B cell (primary cell): ENCODE data around the gene ELP2. TPM values are rescaled to one million over a fixed set of nuclear protein-coding genes. Genes with fewer than 3 reads are reported as not detected.

Experiments
- ATAC-seq: fragments of 200-7000 bp; cut with Tn5 transposase; one replicate; pipeline ENCODE4 v1.10.0; 2021; ENCODE audit warnings: low read depth, mild to moderate bottlenecking, moderate number of reproducible peaks, moderate library complexity
- CTCF ChIA-PET: fragments of 350-600 bp; sonication (Branson Sonifier 250); formaldehyde crosslinking; loops from one replicate; lab custom pipeline; 2021; ENCODE audit warnings: antibody characterized with exemption, inconsistent platforms; lab: Charles Lee
- POLR2A ChIA-PET: fragments of 350-600 bp; sonication (Branson Sonifier 250); formaldehyde crosslinking; loops from one replicate; lab custom pipeline; 2021; ENCODE audit warnings: antibody characterized with exemption; lab: Charles Lee
- DNase-seq: peaks from one replicate; pipeline ENCODE4 v3.0.0; 2013
- H2AFZ ChIP-seq: 2 replicates; pipeline ENCODE4 v1.6.1; 2012; ENCODE audit warnings: mild to moderate bottlenecking, low read depth, low read length; ENCODE audit not compliant: insufficient read depth, poor library complexity, severe bottlenecking
- H3K27ac ChIP-seq, 2 donors: 1 replicate in 1 of 2; 2 replicates in 1 of 2; pipeline ENCODE4 v1.5.1; 2012 to 2013; ENCODE audit warnings: low read length in 2 of 2, mild to moderate bottlenecking in 2 of 2, moderate library complexity in 1 of 2
- H3K27me3 ChIP-seq, 4 experiments: fragments of 200-600 bp in 1 of 4; sonication (generic) in 1 of 4; replicated peaks in 1 of 4; 1 replicate in 2 of 4; 2 replicates in 2 of 4; pipeline versions ENCODE4 v1.6.1 to v1.7.0; 2013 to 2016; ENCODE audit warnings: low read length in 3 of 4, mild to moderate bottlenecking in 2 of 4, mixed read lengths in 1 of 4, moderate library complexity in 1 of 4; ENCODE audit not compliant: insufficient read depth in 4 of 4, control insufficient read depth in 3 of 4; ENCODE audit errors: control extremely low read depth in 1 of 4
- H3K36me3 ChIP-seq, 2 experiments: replicated peaks in 1 of 2; 1 replicate in 1 of 2; 2 replicates in 1 of 2; pipeline versions ENCODE4 v1.6.1 to v1.7.1; 2013; ENCODE audit warnings: low read length in 1 of 2; ENCODE audit not compliant: insufficient read depth in 2 of 2, control insufficient read depth in 1 of 2; ENCODE audit errors: control extremely low read depth in 1 of 2, extremely low read depth in 1 of 2
- H3K4me1 ChIP-seq, 2 donors: fragments of 200-600 bp in 1 of 2; sonication (generic) in 1 of 2; 1 replicate in 1 of 2; 2 replicates in 1 of 2; pipeline versions ENCODE4 v1.5.1 to v1.6.1; 2013 to 2017; ENCODE audit warnings: low read length in 2 of 2; ENCODE audit not compliant: control insufficient read depth in 2 of 2, insufficient read depth in 2 of 2
- H3K4me2 ChIP-seq: replicated peaks from 2 replicates; pipeline ENCODE3; 2012; ENCODE audit warnings: mild to moderate bottlenecking, low read depth, low read length; ENCODE audit not compliant: poor library complexity, severe bottlenecking
- H3K4me3 ChIP-seq, 5 experiments: fragments of 200-600 bp in 1 of 5; sonication (generic) in 1 of 5; 1 replicate in 3 of 5; 2 replicates in 2 of 5; pipeline versions ENCODE4 v1.5.1 to v1.7.0; 2011 to 2016; ENCODE audit warnings: low read length in 4 of 5, mild to moderate bottlenecking in 4 of 5, low read depth in 2 of 5, control low read depth in 1 of 5, moderate library complexity in 1 of 5; ENCODE audit not compliant: insufficient read depth in 1 of 5; ENCODE audit errors: control extremely low read depth in 1 of 5, extremely low read depth in 1 of 5
- H3K79me2 ChIP-seq: fragments of 200-600 bp; sonication (generic); one replicate; pipeline ENCODE4 v1.6.0; 2016; ENCODE audit warnings: low read length; ENCODE audit not compliant: control insufficient read depth, insufficient read depth
- H3K9ac ChIP-seq: fragments of 200-600 bp; sonication (generic); 2 replicates; pipeline ENCODE4 v1.6.1; 2017; ENCODE audit warnings: mild to moderate bottlenecking, low read length, moderate library complexity
- H3K9me3 ChIP-seq, 3 donors: one replicate each; pipeline versions ENCODE4 v1.6.1 to v1.7.1; 2013; ENCODE audit warnings: low read length in 2 of 3; ENCODE audit not compliant: control insufficient read depth in 2 of 3, insufficient read depth in 1 of 3; ENCODE audit errors: control extremely low read depth in 1 of 3
- H4K20me1 ChIP-seq: 2 replicates; pipeline ENCODE4 v1.6.0; 2012; ENCODE audit warnings: mild to moderate bottlenecking, low read length; ENCODE audit not compliant: insufficient read depth, control insufficient read depth, poor library complexity, severe bottlenecking
- H3K27ac Mint-ChIP-seq: one replicate; pipeline ENCODE4 v1.8.0; 2021; ENCODE audit warnings: mixed read lengths
- H3K27me3 Mint-ChIP-seq: one replicate; pipeline ENCODE4 v1.8.0; 2021; ENCODE audit warnings: mixed read lengths
- H3K4me1 Mint-ChIP-seq: one replicate; pipeline ENCODE4 v1.8.0; 2021; ENCODE audit warnings: mixed read lengths
- H3K4me3 Mint-ChIP-seq: one replicate; pipeline ENCODE4 v1.8.0; 2021; ENCODE audit warnings: mixed read lengths
- H3K9me3 Mint-ChIP-seq: one replicate; pipeline ENCODE4 v1.8.0; 2022; ENCODE audit warnings: mixed read lengths; ENCODE audit not compliant: insufficient read depth
- CTCF ChIP-seq: fragments of 200-600 bp; IDR thresholded peaks from one replicate; pipeline ENCODE4 v1.8.0; 2022; ENCODE audit warnings: antibody characterized with exemption, mild to moderate bottlenecking
- EZH2 ChIP-seq: IDR thresholded peaks from 2 replicates; pipeline ENCODE4 v1.6.1; 2012; ENCODE audit warnings: borderline replicate concordance, low read depth, mild to moderate bottlenecking, moderate library complexity, low read length; ENCODE audit not compliant: insufficient read depth, poor library complexity, severe bottlenecking
- WGBS: methylation state at CpG from one replicate; pipeline ENCODE4 v1.1.5; 2013; ENCODE audit warnings: missing lambda C conversion rate; ENCODE audit not compliant: insufficient coverage; 5-methylcytosine and 5-hydroxymethylcytosine counted together
- intact Hi-C: fragments of 100-400 bp; cut with micrococcal nuclease; formaldehyde crosslinking; loops from one replicate; pipeline ENCODE4 v1.10.0; 2022
- polyA plus RNA-seq: library from polyadenylated mRNA; depleted of rRNA; stranded (reverse); fragments of >200 nt; gene quantifications from 2 replicates; pipeline ENCODE4 v1.2.3, GENCODE V29; 2012
- total RNA-seq, 2 donors: library from RNA; stranded (reverse); fragments of 120-200 nt in 1 of 2; gene quantifications; 1 replicate in 1 of 2; 2 replicates in 1 of 2; pipeline versions ENCODE4 v1.2.3 to v1.2.4, GENCODE V29; 2013 to 2022

The ELP2 gene
- total and polyA plus RNA-seq, 2 donors (not counting 1 experiment from before 2014, with no cell fraction given) = 45.7 to 137 TPM

GRCh38 chr18:36191711-36192110 lies 62.0 kb downstream of the ELP2 start:
- Mint-ChIP-seq H3K4me1 (peaks cover 15% of the 10 kb centered on the region), H3K4me3 (no peak overlapping the region), H3K27me3 (peaks cover 34% of the 10 kb centered on the region), H3K9me3 (no peaks in the 10 kb centered on the region), H3K27ac (no peak overlapping the region)
- no peaks in the 10 kb centered on the region for H4K20me1 ChIP-seq
- H3K4me3 ChIP-seq = no peak overlapping the region
- ATAC-seq = no peak
- H2AFZ ChIP-seq = no peak overlapping the region
- H3K9ac ChIP-seq = no peak overlapping the region
- H3K4me1 ChIP-seq = peaks cover 11 to 13% of the 10 kb centered on the region in 2 donors
- ChIA-PET CTCF (no interaction called here), POLR2A (no interaction called here)
- no peaks in the 10 kb centered on the region for H3K79me2 ChIP-seq
- peaks cover 0 to 20% (median 9%) of the 10 kb centered on the region in 4 experiments for H3K27me3 ChIP-seq
- no peak overlapping the region for H3K4me2 ChIP-seq
- peaks cover 0 to 11% (median 0%) of the 10 kb centered on the region in 3 donors for H3K9me3 ChIP-seq
- WGBS = no CpG with 5 or more reads among the region's 1 CpG
- no peak for DNase-seq
- TF ChIP-seq CTCF (no peak), EZH2 (no peak)
- H3K27ac ChIP-seq = no peak overlapping the region
- intact Hi-C loops = no loop called here
- H3K36me3 ChIP-seq = no peaks in the 10 kb centered on the region

GRCh38 chr18:36194600-36195315 lies 65.1 kb downstream of the ELP2 start:
- Mint-ChIP-seq H3K4me1 (no peaks in the 10 kb centered on the region), H3K27ac (no peak overlapping the region), H3K9me3 (no peaks in the 10 kb centered on the region), H3K4me3 (no peak overlapping the region), H3K27me3 (peaks cover 20% of the 10 kb centered on the region)
- no peak overlapping the region for H3K4me3 ChIP-seq
- no peaks in the 10 kb centered on the region for H3K4me1 ChIP-seq
- H3K27ac ChIP-seq = no peak overlapping the region
- peaks cover 0 to 2% (median 0%) of the 10 kb centered on the region in 4 experiments for H3K27me3 ChIP-seq
- no peaks in the 10 kb centered on the region for H4K20me1 ChIP-seq
- DNase-seq (no peak), ATAC-seq (no peak)
- H3K79me2 ChIP-seq = no peaks in the 10 kb centered on the region
- H3K9ac ChIP-seq = no peak overlapping the region
- 89% methylated on average over 3 of the region's 8 CpGs for WGBS
- H3K4me2 ChIP-seq = no peak overlapping the region
- CTCF ChIA-PET = interaction anchor here (0.6 to 1.3 kb wide), 2 partner anchors 20 to 48 kb away, joined by 3 read pairs; no protein-coding TSS in a partner anchor
- intact Hi-C loops = no loop called here
- POLR2A ChIA-PET = no interaction called here
- no peaks in the 10 kb centered on the region for H3K9me3 ChIP-seq
- TF ChIP-seq CTCF (no peak), EZH2 (no peak)
- no peak overlapping the region for H2AFZ ChIP-seq
- H3K36me3 ChIP-seq = no peaks in the 10 kb centered on the region
